Ectodermal cell (in vitro differentiated cells): ENCODE data around the gene ACLY.

Experiments used
- H3K27ac ChIP-seq: 2 replicates; pipeline ENCODE4 v1.7.0; 2013; ENCODE audit warnings: mild to moderate bottlenecking, low read depth, low read length; ENCODE audit not compliant: insufficient read depth, poor library complexity, severe bottlenecking
- H3K27me3 ChIP-seq: 2 replicates; pipeline ENCODE4 v1.7.0; 2013; ENCODE audit warnings: mild to moderate bottlenecking, low read length; ENCODE audit not compliant: insufficient read depth, control insufficient read depth, poor library complexity, severe bottlenecking
- H3K36me3 ChIP-seq: one replicate; pipeline ENCODE4 v1.7.0; 2013; ENCODE audit warnings: low read length; ENCODE audit not compliant: control insufficient read depth, insufficient read depth
- H3K4me1 ChIP-seq: one replicate; pipeline ENCODE4 v1.7.0; 2013; ENCODE audit warnings: low read length; ENCODE audit not compliant: control insufficient read depth, insufficient read depth
- H3K4me3 ChIP-seq: 2 replicates; pipeline ENCODE4 v1.7.0; 2013; ENCODE audit warnings: low read depth, low read length, control low read depth; ENCODE audit not compliant: insufficient read depth
- H3K9me3 ChIP-seq: 2 replicates; pipeline ENCODE4 v1.7.0; 2013; ENCODE audit warnings: mild to moderate bottlenecking, low read length, moderate library complexity; ENCODE audit not compliant: control insufficient read depth
- WGBS, 2 experiments: methylation state at CpG; one replicate each; pipeline ENCODE4 v1.1.7; 2013; ENCODE audit warnings: missing lambda C conversion rate in 2 of 2; 5-methylcytosine and 5-hydroxymethylcytosine counted together

ACLY gene

GRCh38 chr17:41873559-41874292 lies 45.0 kb downstream of the ACLY start:
- no peaks in the 10 kb centered on the region for H3K9me3 ChIP-seq
- no peak overlapping the region for H3K4me3 ChIP-seq
- no peaks in the 10 kb centered on the region for H3K27me3 ChIP-seq
- no peak overlapping the region for H3K27ac ChIP-seq
- WGBS, 2 experiments: 96% methylated on average over 10 of the region's 10 CpGs
- H3K4me1 ChIP-seq: no peaks in the 10 kb centered on the region
- peaks cover 76% of the 10 kb centered on the region for H3K36me3 ChIP-seq

DNA sequence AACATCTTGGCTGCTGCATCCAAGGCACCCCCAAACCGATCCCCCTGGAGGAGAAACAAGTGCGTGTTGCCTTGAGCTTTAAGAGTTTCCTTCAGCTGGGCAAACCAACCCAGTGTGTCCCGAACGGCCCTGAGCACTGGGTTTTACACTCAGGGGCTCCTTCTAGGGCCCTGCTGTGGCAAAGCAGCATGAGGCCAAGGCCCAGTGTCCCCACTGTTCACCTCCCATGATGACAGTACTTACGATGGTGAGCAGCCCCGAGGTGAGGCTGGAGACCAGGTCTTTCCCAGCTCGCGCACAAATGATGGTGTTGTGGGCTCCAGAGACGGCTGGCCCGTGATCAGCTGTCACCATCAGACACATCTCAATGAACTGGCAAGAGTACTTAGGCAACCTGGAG lies 47.0 kb downstream of the ACLY start:
- 96% methylated on average over 10 of the region's 10 CpGs for WGBS, 2 experiments
- Histone ChIP-seq H3K9me3 (no peaks in the 10 kb centered on the region), H3K27me3 (no peaks in the 10 kb centered on the region), H3K36me3 (peaks cover 68% of the 10 kb centered on the region), H3K4me3 (no peak overlapping the region), H3K4me1 (no peaks in the 10 kb centered on the region), H3K27ac (no peak overlapping the region)

- Histone ChIP-seq H3K4me1 (no peaks in the 10 kb centered on the region), H3K27me3 (no peaks in the 10 kb centered on the region), H3K36me3 (peaks cover 67% of the 10 kb centered on the region), H3K27ac (no peak overlapping the region), H3K4me3 (no peak overlapping the region), H3K9me3 (no peaks in the 10 kb centered on the region)
- WGBS, 2 experiments: 95% methylated on average over 7 of the region's 7 CpGs
These were observed 48.1 kb downstream of the ACLY start for GRCh38 chr17:41870627-41871026.

GRCh38 chr17:41870097-41870496 lies 48.7 kb downstream of the ACLY start:
- H3K4me3 ChIP-seq: no peak overlapping the region
- no peaks in the 10 kb centered on the region for H3K4me1 ChIP-seq
- no peaks in the 10 kb centered on the region for H3K27me3 ChIP-seq
- 90 to 100% methylated on average over 2 of the region's 2 CpGs for WGBS, 2 experiments
- no peaks in the 10 kb centered on the region for H3K9me3 ChIP-seq
- peaks cover 64% of the 10 kb centered on the region for H3K36me3 ChIP-seq
- H3K27ac ChIP-seq: no peak overlapping the region

- peaks cover 60% of the 10 kb centered on the region for H3K36me3 ChIP-seq
- 95 to 96% methylated on average over 9 of the region's 9 CpGs for WGBS, 2 experiments
- H3K27ac ChIP-seq: no peak overlapping the region
These were observed 49.3 kb downstream of the ACLY start for GRCh38 chr17:41869426-41869825.

DNA sequence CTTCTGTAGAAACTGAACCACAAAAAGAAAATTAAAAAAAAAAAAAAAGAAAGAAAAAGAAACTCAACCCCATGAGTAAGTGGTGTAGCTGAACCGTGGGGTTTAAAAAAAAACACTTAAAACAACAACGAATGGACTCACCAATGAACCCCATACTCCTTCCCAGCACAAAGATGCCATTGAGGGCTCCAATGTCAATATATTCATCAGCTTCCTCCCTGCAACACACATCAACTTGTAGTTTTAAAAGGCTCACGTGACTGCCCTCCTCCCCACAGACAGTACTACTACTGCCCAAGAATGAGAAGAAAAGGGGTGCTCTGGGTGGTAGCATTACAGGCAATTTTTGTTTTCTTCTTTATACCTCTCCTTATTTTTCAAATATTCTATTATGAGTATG lies 50.2 kb downstream of the ACLY start:
- Histone ChIP-seq H3K4me1 (peaks cover 6% of the 10 kb centered on the region), H3K36me3 (peaks cover 52% of the 10 kb centered on the region), H3K9me3 (no peaks in the 10 kb centered on the region), H3K4me3 (no peak overlapping the region), H3K27ac (no peak overlapping the region), H3K27me3 (no peaks in the 10 kb centered on the region)
- 96 to 99% methylated on average over 2 to 3 of the region's 3 CpGs for WGBS, 2 experiments

More at GRCh38 chr17:41869426-41869825, 49.3 kb downstream of the ACLY start:
- Histone ChIP-seq H3K4me1 (no peaks in the 10 kb centered on the region), H3K9me3 (no peaks in the 10 kb centered on the region), H3K4me3 (no peak overlapping the region), H3K27me3 (no peaks in the 10 kb centered on the region)

GRCh38 chr17:41865596-41865893 lies 53.2 kb downstream of the ACLY start:
- H3K36me3 ChIP-seq: peaks cover 25% of the 10 kb centered on the region
- 17 to 18% methylated on average over 10 of the region's 10 CpGs for WGBS, 2 experiments
- peak overlapping the region; percentile 72 for H3K27ac ChIP-seq
- H3K9me3 ChIP-seq: no peaks in the 10 kb centered on the region
- peaks cover 15% of the 10 kb centered on the region for H3K4me1 ChIP-seq
- peak overlapping the region; percentile 99 for H3K4me3 ChIP-seq
- H3K27me3 ChIP-seq: no peaks in the 10 kb centered on the region

GRCh38 chr17:41864836-41865595 lies 53.7 kb downstream of the ACLY start, which contains the start of gene KLHL11:
Gene KLHL11, minus strand, starts transcription at chr17:41865423. Its CDS starts 53 bp downstream, at chr17:41865370.
- peak within 1 kb of the TSS; percentile 72 for H3K27ac ChIP-seq
- peaks cover 15% of the 10 kb centered on the region for H3K4me1 ChIP-seq
- WGBS, 2 experiments: 0% methylated on average over 90 of the region's 90 CpGs
- peak within 1 kb of the TSS; percentile 99 for H3K4me3 ChIP-seq
- no peaks in the 10 kb centered on the region for H3K9me3 ChIP-seq
- H3K36me3 ChIP-seq: peaks cover 24% of the 10 kb centered on the region
- no peaks in the 10 kb centered on the region for H3K27me3 ChIP-seq

DNA sequence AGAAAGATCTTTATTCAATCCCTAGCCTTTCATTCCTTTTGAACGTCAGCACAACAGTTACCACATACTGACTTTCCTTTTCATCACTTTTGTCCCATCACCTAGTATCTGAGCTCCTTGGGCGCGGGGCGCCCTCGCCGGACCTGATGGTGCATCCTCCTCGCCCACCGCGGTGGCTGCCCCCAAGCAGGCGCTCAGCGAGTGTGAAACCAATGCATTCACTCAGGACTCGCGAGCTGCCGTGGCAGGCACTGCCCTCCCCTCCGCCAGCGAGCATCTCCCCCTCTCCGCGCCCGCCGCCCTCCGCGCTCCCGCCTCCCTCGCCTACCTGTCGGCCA lies 54.3 kb downstream of the ACLY start:
- Histone ChIP-seq H3K27ac (no peak overlapping the region), H3K9me3 (no peaks in the 10 kb centered on the region)
- WGBS, 2 experiments: 0% methylated on average over 25 of the region's 25 CpGs

GRCh38 chr17:41863074-41863848 lies 55.5 kb downstream of the ACLY start:
- peaks cover 15% of the 10 kb centered on the region for H3K4me1 ChIP-seq
- H3K27me3 ChIP-seq: no peaks in the 10 kb centered on the region
- peaks cover 10% of the 10 kb centered on the region for H3K36me3 ChIP-seq
- WGBS, 2 experiments: 76 to 78% methylated on average over 18 of the region's 18 CpGs
- H3K27ac ChIP-seq: no peak overlapping the region
- H3K4me3 ChIP-seq: peak overlapping the region; percentile 99
- no peaks in the 10 kb centered on the region for H3K9me3 ChIP-seq

More for the DNA sequence above, 54.3 kb downstream of the ACLY start:
- Histone ChIP-seq H3K4me3 (peak overlapping the region; percentile 99), H3K4me1 (peaks cover 15% of the 10 kb centered on the region), H3K27me3 (no peaks in the 10 kb centered on the region), H3K36me3 (peaks cover 20% of the 10 kb centered on the region)
